ENCODE measurements around the gene FBN2. TPM values are rescaled to one million over a fixed set of nuclear protein-coding genes. Genes with fewer than 3 reads are reported as not detected.

Gene FBN2
- total RNA-seq, 1 donor from 2014 or later = 0.49 TPM

GRCh38 chr5:128559300-128560297, 21.6 kb upstream of the FBN2 start:
- Histone ChIP-seq H3K4me3 (no peak overlapping the region), H3K27ac (no peak overlapping the region), H3K4me1 (no peaks in the 10 kb centered on the region), H3K36me3 (no peaks in the 10 kb centered on the region), H3K27me3 (no peaks in the 10 kb centered on the region), H3K9me3 (no peaks in the 10 kb centered on the region)
- DNase-seq (ENCODE audit: extremely low spot score in 2 of 2) = no peak
- intact Hi-C loops (cut with DNase I) = no loop called here
- TF ChIP-seq POLR2AphosphoS5 (IDR thresholded peaks at IDR 0.05; ENCODE audit: insufficient read depth in 1 of 2, low read depth in 1 of 2) = no peak
- TF ChIP-seq CTCF (IDR thresholded peaks at IDR 0.05) = no peak
- no peak for TF ChIP-seq POLR2A (IDR thresholded peaks at IDR 0.05)

DNA sequence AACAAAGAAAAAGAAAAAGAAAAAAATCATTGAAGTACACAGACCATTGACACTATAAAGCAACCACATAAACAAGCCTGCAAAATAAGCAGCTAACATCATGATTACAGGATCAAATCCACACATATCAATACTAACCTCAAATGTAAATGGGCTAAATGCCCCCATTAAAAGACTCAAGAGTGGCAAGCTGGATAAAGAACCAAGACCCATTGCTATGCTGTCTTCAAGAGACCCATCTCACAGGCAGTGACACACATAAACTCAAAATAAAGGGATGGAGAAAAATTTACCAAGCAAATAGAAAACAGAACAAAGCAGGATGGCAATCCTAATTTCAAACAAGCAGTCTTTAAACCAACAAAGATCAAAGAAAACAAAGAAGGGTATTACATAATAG, 15.7 kb upstream of the FBN2 start:
- Histone ChIP-seq H3K36me3 (no peaks in the 10 kb centered on the region), H3K9me3 (peaks cover 3% of the 10 kb centered on the region), H3K27me3 (no peaks in the 10 kb centered on the region), H3K4me1 (no peaks in the 10 kb centered on the region), H3K4me3 (no peak overlapping the region), H3K27ac (no peak overlapping the region)
- TF ChIP-seq CTCF (IDR thresholded peaks at IDR 0.05) (no peak), POLR2A (IDR thresholded peaks at IDR 0.05) (no peak), POLR2AphosphoS5 (IDR thresholded peaks at IDR 0.05; ENCODE audit: insufficient read depth in 1 of 2, low read depth in 1 of 2) (no peak)
- intact Hi-C loops (cut with DNase I) = no loop called here
- DNase-seq (ENCODE audit: extremely low spot score in 2 of 2) = no peak

GRCh38 chr5:128551476-128551875, 13.4 kb upstream of the FBN2 start:
- peaks cover 3% of the 10 kb centered on the region for H3K9me3 ChIP-seq
- no peak overlapping the region for H3K4me3 ChIP-seq
- H3K27ac ChIP-seq = no peak overlapping the region
- no peak for TF ChIP-seq POLR2AphosphoS5 (IDR thresholded peaks at IDR 0.05; ENCODE audit: insufficient read depth in 1 of 2, low read depth in 1 of 2)
- no peak for TF ChIP-seq POLR2A (IDR thresholded peaks at IDR 0.05)
- no peak for TF ChIP-seq CTCF (IDR thresholded peaks at IDR 0.05)
- H3K36me3 ChIP-seq = no peaks in the 10 kb centered on the region
- H3K4me1 ChIP-seq = no peaks in the 10 kb centered on the region
- intact Hi-C loops (cut with DNase I) = no loop called here
- no peaks in the 10 kb centered on the region for H3K27me3 ChIP-seq
- DNase-seq (ENCODE audit: extremely low spot score in 2 of 2) = no peak

- TF ChIP-seq POLR2AphosphoS5 (IDR thresholded peaks at IDR 0.05; ENCODE audit: insufficient read depth in 1 of 2, low read depth in 1 of 2) = no peak
- no peak for TF ChIP-seq CTCF (IDR thresholded peaks at IDR 0.05)
- TF ChIP-seq POLR2A (IDR thresholded peaks at IDR 0.05) = no peak
- intact Hi-C loops (cut with DNase I) = no loop called here
- Histone ChIP-seq H3K36me3 (no peaks in the 10 kb centered on the region), H3K27ac (no peak overlapping the region), H3K4me3 (no peak overlapping the region), H3K9me3 (peaks cover 3% of the 10 kb centered on the region), H3K27me3 (no peaks in the 10 kb centered on the region), H3K4me1 (no peaks in the 10 kb centered on the region)
- no peak for DNase-seq (ENCODE audit: extremely low spot score in 2 of 2)
Observed at GRCh38 chr5:128549496-128549895, 11.5 kb upstream of the FBN2 start.
